Smooth muscle cell (in vitro differentiated cells): ENCODE measurements around the gene MMP3. TPM values are rescaled to one million over a fixed set of nuclear protein-coding genes. Genes with fewer than 3 reads are reported as not detected.

ENCODE experiments used
- DNase-seq: peaks from one replicate; lab custom pipeline; 2025; ENCODE audit not compliant: unreplicated experiment; lab: John Stamatoyannopoulos, UW
- H2AFZ ChIP-seq: fragments of 200-600 bp; sonication (generic); 2 replicates; pipeline ENCODE4 v1.6.0; 2016; ENCODE audit warnings: antibody characterized with exemption, low read depth, mild to moderate bottlenecking
- H3F3A ChIP-seq: fragments of 200-600 bp; sonication (generic); 2 replicates; pipeline ENCODE4 v1.6.0; 2017; ENCODE audit warnings: antibody characterized with exemption, low read depth
- H3K27ac ChIP-seq: fragments of 200-600 bp; sonication (generic); 2 replicates; pipeline ENCODE4 v1.5.1; 2016; ENCODE audit warnings: low read depth, mild to moderate bottlenecking
- H3K27me3 ChIP-seq: fragments of 200-600 bp; sonication (generic); 2 replicates; pipeline ENCODE4 v1.6.1; 2016; ENCODE audit warnings: low read depth, mild to moderate bottlenecking
- H3K36me3 ChIP-seq: fragments of 200-600 bp; sonication (generic); 2 replicates; pipeline ENCODE4 v1.5.1; 2016; ENCODE audit warnings: low read depth
- H3K4me1 ChIP-seq: fragments of 200-600 bp; sonication (generic); 2 replicates; pipeline ENCODE4 v1.5.1; 2016; ENCODE audit warnings: low read depth
- H3K4me2 ChIP-seq: fragments of 200-600 bp; sonication (generic); 2 replicates; pipeline ENCODE4 v1.6.0; 2016; ENCODE audit warnings: mild to moderate bottlenecking
- H3K4me3 ChIP-seq: fragments of 200-600 bp; sonication (generic); 2 replicates; pipeline ENCODE4 v1.5.1; 2016; ENCODE audit warnings: mild to moderate bottlenecking
- H3K79me2 ChIP-seq: fragments of 200-600 bp; sonication (generic); 2 replicates; pipeline ENCODE4 v1.6.0; 2016; ENCODE audit warnings: low read depth, mild to moderate bottlenecking
- H3K9ac ChIP-seq: fragments of 200-600 bp; sonication (generic); 2 replicates; pipeline ENCODE4 v1.6.0; 2016; ENCODE audit warnings: low read depth
- H3K9me3 ChIP-seq: fragments of 200-600 bp; sonication (generic); replicated peaks from 2 replicates; pipeline ENCODE4 v1.5.1; 2016; ENCODE audit warnings: low read depth
- H4K20me1 ChIP-seq: fragments of 200-600 bp; sonication (generic); 2 replicates; pipeline ENCODE4 v1.6.0; 2016; ENCODE audit warnings: low read depth
- WGBS: methylation state at CpG from one replicate; pipeline ENCODE4 v1.1.7; 2016; ENCODE audit warnings: low lambda C conversion rate; 5-methylcytosine and 5-hydroxymethylcytosine counted together
- polyA plus RNA-seq: library from polyadenylated mRNA; unstranded; fragments of >200 nt; fragmentation: Nextera tagmentation; extraction: Ambion mirVana; gene quantifications from 2 replicates; pipeline ENCODE4 v1.2.1, GENCODE V29; 2016
- total RNA-seq: library from RNA; depleted of rRNA; stranded (reverse); fragments of >200 nt; gene quantifications from 2 replicates; pipeline ENCODE4 v1.2.3, GENCODE V29; 2014
- TF ChIP-seq, protein P1 (sequence below): fragments of 200-600 bp; sonication (generic); IDR thresholded peaks from 2 replicates; pipeline ENCODE4 v1.5.1; 2017; ENCODE audit warnings: borderline replicate concordance, mild to moderate bottlenecking, antibody characterized with exemption; ENCODE audit not compliant: insufficient read depth, poor library complexity, severe bottlenecking

MMP3 gene
- total and polyA plus RNA-seq, 2 experiments from 2014 or later: 2.0 to 4.3 TPM

DNA sequence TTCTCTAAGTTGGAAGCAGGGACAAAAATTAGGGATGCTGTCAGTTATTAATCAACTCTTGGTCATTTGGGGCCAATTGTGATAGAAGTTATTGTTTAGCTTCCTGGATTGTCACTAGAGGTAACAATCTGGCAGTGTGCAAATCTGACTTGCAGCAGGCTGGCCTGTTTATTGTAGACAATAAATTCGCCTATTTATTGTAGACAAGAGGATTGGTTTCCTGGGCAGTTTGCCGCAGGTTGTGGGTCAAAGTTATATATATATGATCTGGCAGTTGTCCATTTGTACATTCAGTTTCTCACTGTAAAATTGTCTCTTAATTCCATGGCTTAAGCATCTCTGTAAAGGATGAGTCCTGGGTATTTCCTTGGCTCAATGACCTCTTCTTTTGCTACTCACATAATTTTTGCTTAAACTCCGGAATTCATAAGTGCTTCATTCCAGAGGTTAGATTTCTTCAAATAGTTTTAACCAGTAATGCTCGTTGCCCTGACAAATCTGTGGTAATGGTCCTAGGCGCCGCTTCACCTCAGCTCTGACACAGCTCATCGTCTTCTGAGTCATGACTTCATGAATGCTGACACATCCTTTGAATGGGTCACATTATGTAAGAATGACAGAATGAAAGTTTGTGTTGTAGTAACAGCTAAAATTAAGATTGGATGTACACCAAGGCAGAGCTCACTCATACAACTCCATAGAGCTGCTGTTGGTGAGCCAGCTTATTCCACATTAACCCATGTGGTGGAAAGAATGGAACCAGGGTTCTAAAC lies 7.8 kb upstream of the MMP3 start:
- Histone ChIP-seq H3K36me3 (no peaks in the 10 kb centered on the region), H3K27ac (peak overlapping the region; percentile 45), H4K20me1 (no peaks in the 10 kb centered on the region), H3K9ac (no peak overlapping the region), H2AFZ (no peak overlapping the region), H3F3A (no peaks in the 10 kb centered on the region), H3K79me2 (no peaks in the 10 kb centered on the region), H3K4me1 (no peaks in the 10 kb centered on the region), H3K4me2 (no peak overlapping the region), H3K4me3 (no peak overlapping the region), H3K9me3 (no peaks in the 10 kb centered on the region), H3K27me3 (no peaks in the 10 kb centered on the region)
- no peak for DNase-seq
- TF ChIP-seq, protein P1, sequence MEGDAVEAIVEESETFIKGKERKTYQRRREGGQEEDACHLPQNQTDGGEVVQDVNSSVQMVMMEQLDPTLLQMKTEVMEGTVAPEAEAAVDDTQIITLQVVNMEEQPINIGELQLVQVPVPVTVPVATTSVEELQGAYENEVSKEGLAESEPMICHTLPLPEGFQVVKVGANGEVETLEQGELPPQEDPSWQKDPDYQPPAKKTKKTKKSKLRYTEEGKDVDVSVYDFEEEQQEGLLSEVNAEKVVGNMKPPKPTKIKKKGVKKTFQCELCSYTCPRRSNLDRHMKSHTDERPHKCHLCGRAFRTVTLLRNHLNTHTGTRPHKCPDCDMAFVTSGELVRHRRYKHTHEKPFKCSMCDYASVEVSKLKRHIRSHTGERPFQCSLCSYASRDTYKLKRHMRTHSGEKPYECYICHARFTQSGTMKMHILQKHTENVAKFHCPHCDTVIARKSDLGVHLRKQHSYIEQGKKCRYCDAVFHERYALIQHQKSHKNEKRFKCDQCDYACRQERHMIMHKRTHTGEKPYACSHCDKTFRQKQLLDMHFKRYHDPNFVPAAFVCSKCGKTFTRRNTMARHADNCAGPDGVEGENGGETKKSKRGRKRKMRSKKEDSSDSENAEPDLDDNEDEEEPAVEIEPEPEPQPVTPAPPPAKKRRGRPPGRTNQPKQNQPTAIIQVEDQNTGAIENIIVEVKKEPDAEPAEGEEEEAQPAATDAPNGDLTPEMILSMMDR: no peak
- 65% methylated on average over 7 of the region's 7 CpGs for whole genome bisulfite sequencing

GRCh38 chr11:102849311-102849710 lies 5.9 kb upstream of the MMP3 start:
- no peak overlapping the region for H3K4me2 ChIP-seq
- H3F3A ChIP-seq: no peaks in the 10 kb centered on the region
- TF ChIP-seq, protein P1: no peak
- no peaks in the 10 kb centered on the region for H3K4me1 ChIP-seq
- H3K27me3 ChIP-seq: peaks cover 5% of the 10 kb centered on the region
- no peak for DNase-seq
- H3K79me2 ChIP-seq: no peaks in the 10 kb centered on the region
- no peaks in the 10 kb centered on the region for H3K36me3 ChIP-seq
- WGBS: 23% methylated on average over 1 of the region's 1 CpG
- no peaks in the 10 kb centered on the region for H4K20me1 ChIP-seq
- no peak overlapping the region for H3K9ac ChIP-seq
- H3K9me3 ChIP-seq: no peaks in the 10 kb centered on the region
- peak overlapping the region; percentile 36 for H3K27ac ChIP-seq
- H3K4me3 ChIP-seq: no peak overlapping the region
- H2AFZ ChIP-seq: no peak overlapping the region

GRCh38 chr11:102846292-102846691 lies 2.9 kb upstream of the MMP3 start:
- peaks cover 5% of the 10 kb centered on the region for H3K27me3 ChIP-seq
- H4K20me1 ChIP-seq: no peaks in the 10 kb centered on the region
- 90% methylated on average over 3 of the region's 3 CpGs for WGBS
- no peaks in the 10 kb centered on the region for H3K79me2 ChIP-seq
- H3K4me3 ChIP-seq: no peak overlapping the region
- H3F3A ChIP-seq: no peaks in the 10 kb centered on the region
- no peak overlapping the region for H3K9ac ChIP-seq
- H3K4me1 ChIP-seq: no peaks in the 10 kb centered on the region
- H3K4me2 ChIP-seq: no peak overlapping the region
- H3K9me3 ChIP-seq: no peaks in the 10 kb centered on the region
- no peak for DNase-seq
- H2AFZ ChIP-seq: no peak overlapping the region
- no peaks in the 10 kb centered on the region for H3K36me3 ChIP-seq
- TF ChIP-seq, protein P1: no peak
- H3K27ac ChIP-seq: no peak overlapping the region

- Histone ChIP-seq H3K27ac (no peak overlapping the region), H2AFZ (no peak overlapping the region), H3K4me2 (no peak overlapping the region), H3K9me3 (no peaks in the 10 kb centered on the region), H3K79me2 (no peaks in the 10 kb centered on the region), H3F3A (no peaks in the 10 kb centered on the region), H3K4me3 (no peak overlapping the region), H3K4me1 (no peaks in the 10 kb centered on the region), H3K36me3 (no peaks in the 10 kb centered on the region), H4K20me1 (no peaks in the 10 kb centered on the region), H3K9ac (no peak overlapping the region), H3K27me3 (peaks cover 5% of the 10 kb centered on the region)
- WGBS: 92% methylated on average over 1 of the region's 1 CpG
- TF ChIP-seq, protein P1: no peak
- DNase-seq: no peak
Measured at GRCh38 chr11:102842930-102843329, 479 bp downstream of the MMP3 start.
